Trophoblast cell (in vitro differentiated cells and primary cell): ENCODE measurements around the gene CXADR.

Source experiments
- DNase-seq, 2 donors: peaks; one replicate each; pipeline ENCODE4 v3.0.0-alpha.2; 2016
- H2AFZ ChIP-seq: 2 replicates; pipeline ENCODE4 v1.6.1; 2013; ENCODE audit warnings: low read length, moderate library complexity, mild to moderate bottlenecking; ENCODE audit not compliant: insufficient read depth, poor library complexity
- H2AK5ac ChIP-seq: 2 replicates; pipeline ENCODE4 v1.6.1; 2013; ENCODE audit warnings: mild to moderate bottlenecking, low read length
- H2BK120ac ChIP-seq: 2 replicates; pipeline ENCODE4 v1.6.1; 2013; ENCODE audit warnings: low read length, mild to moderate bottlenecking, moderate library complexity; ENCODE audit not compliant: insufficient read depth, poor library complexity
- H2BK12ac ChIP-seq: 2 replicates; pipeline ENCODE4 v1.6.1; 2013; ENCODE audit warnings: mild to moderate bottlenecking, low read length, moderate library complexity
- H2BK5ac ChIP-seq: 2 replicates; pipeline ENCODE4 v1.6.1; 2013; ENCODE audit warnings: low read length, low read depth, moderate library complexity, mild to moderate bottlenecking; ENCODE audit not compliant: poor library complexity
- H3K14ac ChIP-seq: 2 replicates; pipeline ENCODE4 v1.6.1; 2013; ENCODE audit warnings: mild to moderate bottlenecking, low read length
- H3K18ac ChIP-seq: 2 replicates; pipeline ENCODE4 v1.6.1; 2013; ENCODE audit warnings: mild to moderate bottlenecking, low read length
- H3K23ac ChIP-seq: 2 replicates; pipeline ENCODE4 v1.6.1; 2013; ENCODE audit warnings: low read length
- H3K27ac ChIP-seq: 2 replicates; pipeline ENCODE4 v1.5.1; 2013; ENCODE audit warnings: low read depth, mild to moderate bottlenecking, inconsistent platforms, low read length, moderate library complexity
- H3K27me3 ChIP-seq: 2 replicates; pipeline ENCODE4 v1.6.1; 2013; ENCODE audit warnings: inconsistent platforms, mild to moderate bottlenecking, low read length, moderate library complexity; ENCODE audit not compliant: insufficient read depth
- H3K36me3 ChIP-seq, 2 experiments: 1 replicate in 1 of 2; 2 replicates in 1 of 2; pipeline ENCODE4 v1.6.1; 2013; ENCODE audit warnings: low read length in 2 of 2, mild to moderate bottlenecking in 2 of 2, moderate library complexity in 1 of 2; ENCODE audit not compliant: insufficient read depth in 2 of 2, control insufficient read depth in 1 of 2
- H3K4ac ChIP-seq: 2 replicates; pipeline ENCODE4 v1.6.1; 2013; ENCODE audit warnings: low read depth, mild to moderate bottlenecking, low read length, moderate library complexity
- H3K4me1 ChIP-seq, 2 experiments: 1 replicate in 1 of 2; 2 replicates in 1 of 2; pipeline ENCODE4 v1.6.1; 2013; ENCODE audit warnings: low read length in 2 of 2, mild to moderate bottlenecking in 2 of 2, moderate library complexity in 1 of 2; ENCODE audit not compliant: insufficient read depth in 2 of 2, control insufficient read depth in 1 of 2
- H3K4me2 ChIP-seq: 2 replicates; pipeline ENCODE4 v1.6.1; 2013; ENCODE audit warnings: inconsistent platforms, mild to moderate bottlenecking, low read length, moderate library complexity
- H3K4me3 ChIP-seq: 2 replicates; pipeline ENCODE4 v1.5.1; 2013; ENCODE audit warnings: mild to moderate bottlenecking, low read depth, low read length, inconsistent platforms
- H3K79me1 ChIP-seq: one replicate; pipeline ENCODE4 v1.6.1; 2013; ENCODE audit warnings: low read length
- H3K79me2 ChIP-seq: 2 replicates; pipeline ENCODE4 v1.6.1; 2013; ENCODE audit warnings: low read length, mild to moderate bottlenecking; ENCODE audit not compliant: control insufficient read depth, insufficient read depth, poor library complexity
- H3K9ac ChIP-seq: 2 replicates; pipeline ENCODE4 v1.6.1; 2013; ENCODE audit warnings: mild to moderate bottlenecking, low read length
- H3K9me3 ChIP-seq: 2 replicates; pipeline ENCODE4 v1.6.1; 2013; ENCODE audit warnings: low read depth, mild to moderate bottlenecking, control low read depth, inconsistent platforms, low read length; ENCODE audit not compliant: insufficient read depth
- H4K12ac ChIP-seq: 2 replicates; pipeline ENCODE4 v1.6.1; 2013; ENCODE audit warnings: low read depth, mild to moderate bottlenecking, low read length, moderate library complexity
- H4K8ac ChIP-seq: 2 replicates; pipeline ENCODE4 v1.6.1; 2013; ENCODE audit warnings: low read depth, mild to moderate bottlenecking, low read length, moderate library complexity
- H4K91ac ChIP-seq: one replicate; pipeline ENCODE4 v1.6.1; 2013; ENCODE audit warnings: low read depth, mild to moderate bottlenecking, low read length, moderate library complexity
- WGBS: extraction: QIAGEN DNeasy Blood & Tissue Kit; methylation state at CpG from one replicate; pipeline ENCODE4 v1.1.7; 2013; ENCODE audit warnings: missing lambda C conversion rate; ENCODE audit not compliant: insufficient read length, insufficient coverage; ENCODE audit errors: extremely low coverage; 5-methylcytosine and 5-hydroxymethylcytosine counted together

CXADR gene

GRCh38 chr21:17495680-17496079, 17.2 kb upstream of the CXADR start:
- no peak for DNase-seq
- no peak overlapping the region for H2AFZ ChIP-seq
- H3K18ac ChIP-seq, result no peak overlapping the region
- H3K23ac ChIP-seq, result no peak overlapping the region
- peaks cover 2% of the 10 kb centered on the region for H3K9me3 ChIP-seq
- H3K14ac ChIP-seq, result no peak overlapping the region
- H3K4ac ChIP-seq, result no peak overlapping the region
- H2AK5ac ChIP-seq, result no peak overlapping the region
- no peak overlapping the region for H3K9ac ChIP-seq
- H3K36me3 ChIP-seq, result no peaks in the 10 kb centered on the region
- no peaks in the 10 kb centered on the region for H3K4me1 ChIP-seq
- no peak overlapping the region for H2BK12ac ChIP-seq
- H3K4me2 ChIP-seq, result no peak overlapping the region
- H3K27me3 ChIP-seq, result no peaks in the 10 kb centered on the region
- no peak overlapping the region for H3K4me3 ChIP-seq
- WGBS, result no CpG with 5 or more reads among the region's 2 CpGs
- no peaks in the 10 kb centered on the region for H3K79me1 ChIP-seq
- H4K8ac ChIP-seq, result no peak overlapping the region
- no peak overlapping the region for H3K27ac ChIP-seq
- no peak overlapping the region for H2BK5ac ChIP-seq
- H4K91ac ChIP-seq, result no peak overlapping the region
- no peak overlapping the region for H4K12ac ChIP-seq
- no peaks in the 10 kb centered on the region for H3K79me2 ChIP-seq
- H2BK120ac ChIP-seq, result no peak overlapping the region

GRCh38 chr21:17497316-17497715, 15.5 kb upstream of the CXADR start:
- no peaks in the 10 kb centered on the region for H3K27me3 ChIP-seq
- no peak overlapping the region for H2BK5ac ChIP-seq
- no peaks in the 10 kb centered on the region for H3K9me3 ChIP-seq
- H2AK5ac ChIP-seq, result no peak overlapping the region
- no peak overlapping the region for H3K4me2 ChIP-seq
- no peak overlapping the region for H2BK12ac ChIP-seq
- H4K8ac ChIP-seq, result no peak overlapping the region
- no peaks in the 10 kb centered on the region for H3K36me3 ChIP-seq
- H3K18ac ChIP-seq, result no peak overlapping the region
- no peak overlapping the region for H2BK120ac ChIP-seq
- H3K23ac ChIP-seq, result no peak overlapping the region
- H3K4me1 ChIP-seq, result no peaks in the 10 kb centered on the region
- H4K91ac ChIP-seq, result no peak overlapping the region
- no peak overlapping the region for H3K27ac ChIP-seq
- no peaks in the 10 kb centered on the region for H3K79me2 ChIP-seq
- DNase-seq, result no peak
- H4K12ac ChIP-seq, result no peak overlapping the region
- H2AFZ ChIP-seq, result no peak overlapping the region
- H3K9ac ChIP-seq, result no peak overlapping the region
- H3K79me1 ChIP-seq, result no peaks in the 10 kb centered on the region
- H3K14ac ChIP-seq, result no peak overlapping the region
- no peak overlapping the region for H3K4me3 ChIP-seq
- H3K4ac ChIP-seq, result no peak overlapping the region

- Histone ChIP-seq H3K4me3 (no peak overlapping the region), H2BK120ac (no peak overlapping the region), H3K79me2 (no peaks in the 10 kb centered on the region), H3K4me2 (no peak overlapping the region), H4K91ac (no peak overlapping the region), H2BK12ac (no peak overlapping the region), H3K18ac (no peak overlapping the region), H3K79me1 (no peaks in the 10 kb centered on the region), H2AK5ac (no peak overlapping the region), H3K4me1 (no peaks in the 10 kb centered on the region), H3K9ac (no peak overlapping the region), H4K8ac (no peak overlapping the region), H3K23ac (no peak overlapping the region), H3K27me3 (no peaks in the 10 kb centered on the region), H4K12ac (no peak overlapping the region), H2BK5ac (no peak overlapping the region), H3K27ac (no peak overlapping the region), H2AFZ (no peak overlapping the region), H3K9me3 (no peaks in the 10 kb centered on the region), H3K14ac (no peak overlapping the region), H3K4ac (no peak overlapping the region), H3K36me3 (no peaks in the 10 kb centered on the region)
- no peak for DNase-seq
- WGBS, result no CpG with 5 or more reads among the region's 2 CpGs
These were observed 14.3 kb upstream of the CXADR start for GRCh38 chr21:17498586-17498985.

- Histone ChIP-seq H3K79me1 (no peaks in the 10 kb centered on the region), H3K9me3 (no peaks in the 10 kb centered on the region), H3K9ac (no peak overlapping the region), H3K4me3 (no peak overlapping the region), H3K79me2 (no peaks in the 10 kb centered on the region), H2BK120ac (no peak overlapping the region), H2AFZ (no peak overlapping the region), H2BK12ac (no peak overlapping the region), H3K4me1 (no peaks in the 10 kb centered on the region), H3K18ac (no peak overlapping the region), H4K91ac (no peak overlapping the region), H3K36me3 (no peaks in the 10 kb centered on the region), H3K23ac (no peak overlapping the region), H4K12ac (no peak overlapping the region), H3K27me3 (no peaks in the 10 kb centered on the region), H4K8ac (no peak overlapping the region), H3K4me2 (no peak overlapping the region), H2AK5ac (no peak overlapping the region), H3K27ac (no peak overlapping the region), H3K4ac (no peak overlapping the region), H3K14ac (no peak overlapping the region), H2BK5ac (no peak overlapping the region)
- WGBS, result no CpG with 5 or more reads among the region's 4 CpGs
- DNase-seq, result no peak
These were observed 11.5 kb upstream of the CXADR start for GRCh38 chr21:17501107-17502006.
